ENCODE measurements around the gene OR8D1.

DNA sequence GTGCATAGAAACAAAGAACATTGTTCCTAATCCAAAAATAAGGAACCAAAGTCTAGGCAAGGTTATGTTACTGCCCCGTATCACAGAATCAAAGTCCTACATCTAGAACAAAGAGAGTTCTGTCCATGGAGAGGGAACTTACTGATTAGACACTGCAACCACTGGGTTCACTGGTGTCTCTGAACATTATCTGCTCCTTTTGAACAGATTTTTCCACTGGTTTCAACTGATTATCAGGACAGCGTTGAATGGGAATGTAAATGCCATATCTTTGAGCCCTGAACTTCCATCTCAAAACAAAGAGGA is 26.3 kb upstream of the OR8D1 start:
- no peak for TF ChIP-seq EZH2 (IDR thresholded peaks at IDR 0.05; ENCODE audit: low read length)
- TF ChIP-seq, protein P1, sequence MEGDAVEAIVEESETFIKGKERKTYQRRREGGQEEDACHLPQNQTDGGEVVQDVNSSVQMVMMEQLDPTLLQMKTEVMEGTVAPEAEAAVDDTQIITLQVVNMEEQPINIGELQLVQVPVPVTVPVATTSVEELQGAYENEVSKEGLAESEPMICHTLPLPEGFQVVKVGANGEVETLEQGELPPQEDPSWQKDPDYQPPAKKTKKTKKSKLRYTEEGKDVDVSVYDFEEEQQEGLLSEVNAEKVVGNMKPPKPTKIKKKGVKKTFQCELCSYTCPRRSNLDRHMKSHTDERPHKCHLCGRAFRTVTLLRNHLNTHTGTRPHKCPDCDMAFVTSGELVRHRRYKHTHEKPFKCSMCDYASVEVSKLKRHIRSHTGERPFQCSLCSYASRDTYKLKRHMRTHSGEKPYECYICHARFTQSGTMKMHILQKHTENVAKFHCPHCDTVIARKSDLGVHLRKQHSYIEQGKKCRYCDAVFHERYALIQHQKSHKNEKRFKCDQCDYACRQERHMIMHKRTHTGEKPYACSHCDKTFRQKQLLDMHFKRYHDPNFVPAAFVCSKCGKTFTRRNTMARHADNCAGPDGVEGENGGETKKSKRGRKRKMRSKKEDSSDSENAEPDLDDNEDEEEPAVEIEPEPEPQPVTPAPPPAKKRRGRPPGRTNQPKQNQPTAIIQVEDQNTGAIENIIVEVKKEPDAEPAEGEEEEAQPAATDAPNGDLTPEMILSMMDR (optimal IDR thresholded peaks at IDR 0.05 in 1 of 3, IDR thresholded peaks at IDR 0.05 in 1 of 3, conservative IDR thresholded peaks at IDR 0.05 in 1 of 3; ENCODE audit: extremely low read depth in 1 of 3, insufficient read depth in 2 of 3, low read length in 3 of 3), result no peak

Measured in keratinocyte (primary cell).